Activated T-cell treated with anti-CD3 and anti-CD28 coated beads, Interleukin-2, amount 50 U/mL, for 4 hours (primary cell): ENCODE data around the gene NDE1. TPM values are rescaled to one million over a fixed set of nuclear protein-coding genes. Genes with fewer than 3 reads are reported as not detected.
"Not testable (repeated sequence)": the region's sequence is repeated elsewhere in the genome, so short reads cannot be mapped to it uniquely, and the experiment has no call there.

Experiments used
- ATAC-seq, 2 donors: fragments of 200-7000 bp; cut with Tn5 transposase; one replicate each; pipeline ENCODE4 v1.10.0; 2021
- DNase-seq: peaks from one replicate; pipeline ENCODE4 v3.0.0-alpha.2; 2020
- H3K27me3 Mint-ChIP-seq: one replicate; pipeline ENCODE4 v1.8.0; 2021; ENCODE audit warnings: low read depth, mixed read lengths
- H3K36me3 Mint-ChIP-seq: one replicate; pipeline ENCODE4 v1.8.0; 2022; ENCODE audit warnings: mixed read lengths; ENCODE audit not compliant: insufficient read depth
- H3K4me1 Mint-ChIP-seq: one replicate; pipeline ENCODE4 v1.8.0; 2021; ENCODE audit warnings: low read depth, mixed read lengths
- H3K4me3 Mint-ChIP-seq: one replicate; pipeline ENCODE4 v1.8.0; 2021; ENCODE audit warnings: mild to moderate bottlenecking, moderate library complexity, mixed read lengths
- H3K9me3 Mint-ChIP-seq: one replicate; pipeline ENCODE4 v1.8.0; 2021; ENCODE audit warnings: mixed read lengths
- total RNA-seq, 3 donors: library from RNA; stranded (reverse); gene quantifications; one replicate each; pipeline ENCODE4 v1.2.1, GENCODE V29; 2021

Gene NDE1
- total RNA-seq, 3 donors from 2014 or later = 60.4 to 69.0 (median 60.5) TPM

DNA sequence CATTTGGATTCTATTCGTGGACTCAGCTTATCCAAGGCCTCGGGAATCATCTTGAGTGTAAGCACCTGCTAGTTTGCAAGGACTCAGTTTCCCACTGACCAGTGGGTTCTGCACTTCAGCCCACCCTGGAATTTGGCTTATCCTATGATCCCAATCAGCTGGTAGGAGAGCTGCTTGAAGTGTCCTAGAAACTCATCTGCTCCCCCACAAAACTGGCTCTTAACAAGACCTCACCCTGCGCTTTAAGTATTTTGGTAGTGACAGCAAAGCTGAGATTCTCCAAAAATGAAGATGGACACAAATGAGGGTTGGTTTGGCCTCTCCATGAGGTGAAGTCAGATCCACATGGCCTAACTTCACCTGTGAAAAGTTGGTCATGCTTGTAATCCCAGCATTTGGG is 57.3 kb downstream of the NDE1 start:
- DNase-seq (no peak), ATAC-seq (no peak)
- Mint-ChIP-seq H3K4me1 (peaks cover 10% of the 10 kb centered on the region), H3K9me3 (no peaks in the 10 kb centered on the region), H3K27me3 (no peaks in the 10 kb centered on the region), H3K36me3 (peaks cover 2% of the 10 kb centered on the region), H3K4me3 (no peak overlapping the region)

GRCh38 chr16:15708096-15708495 is 58.1 kb downstream of the NDE1 start:
- DNase-seq = no peak
- no peaks in the 10 kb centered on the region for H3K27me3 Mint-ChIP-seq
- no peak for ATAC-seq
- no peaks in the 10 kb centered on the region for H3K9me3 Mint-ChIP-seq
- H3K4me3 Mint-ChIP-seq = no peak overlapping the region
- H3K4me1 Mint-ChIP-seq = peaks cover 11% of the 10 kb centered on the region
- peaks cover 4% of the 10 kb centered on the region for H3K36me3 Mint-ChIP-seq

DNA sequence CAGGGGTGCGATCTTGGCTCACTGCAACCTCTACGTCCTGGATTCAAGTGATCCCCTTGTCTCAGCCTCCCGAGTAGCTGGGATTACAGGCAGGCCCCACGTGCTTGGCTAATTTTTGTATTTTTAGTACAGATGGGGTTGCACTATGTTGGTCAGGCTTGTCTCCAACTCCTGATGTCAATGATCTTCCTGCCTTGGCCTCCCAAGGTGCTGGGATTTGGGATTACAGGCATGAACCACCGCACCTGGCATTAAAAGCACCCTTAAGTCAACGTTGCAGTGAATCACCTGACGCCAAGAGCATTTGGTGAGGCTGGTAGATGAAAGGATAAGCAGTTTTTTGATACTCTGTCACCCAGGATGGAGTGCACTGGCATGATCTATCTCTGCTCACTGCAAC is 59.0 kb downstream of the NDE1 start:
- peaks cover 10% of the 10 kb centered on the region for H3K36me3 Mint-ChIP-seq

GRCh38 chr16:15714393-15715172 is 64.5 kb downstream of the NDE1 start:
- H3K4me1 Mint-ChIP-seq = peaks cover 5% of the 10 kb centered on the region

More for the DNA sequence above, 59.0 kb downstream of the NDE1 start:
- no peak for DNase-seq
- Mint-ChIP-seq H3K27me3 (no peaks in the 10 kb centered on the region), H3K4me3 (no peak overlapping the region), H3K4me1 (peaks cover 11% of the 10 kb centered on the region), H3K9me3 (no peaks in the 10 kb centered on the region)
- ATAC-seq = no peak

DNA sequence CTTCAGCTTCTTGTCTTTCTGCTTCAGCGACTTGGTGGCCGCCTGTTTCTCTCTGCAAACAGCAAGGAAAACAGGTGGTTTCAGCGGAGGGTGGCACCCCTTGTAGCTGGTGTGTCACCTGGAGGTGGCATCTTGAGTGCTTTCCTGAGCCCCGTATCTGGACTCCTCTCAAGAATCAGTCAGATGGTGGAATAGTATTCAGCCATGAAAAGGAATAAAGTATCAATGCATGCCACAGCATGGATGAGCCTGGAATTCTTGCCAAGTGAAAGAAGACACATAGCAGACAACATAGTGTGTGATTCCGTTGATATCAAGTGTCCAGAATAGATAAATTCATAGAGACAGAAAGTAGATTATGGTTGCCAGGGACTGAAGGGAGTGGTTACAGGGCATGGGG is 65.2 kb downstream of the NDE1 start:
- no peaks in the 10 kb centered on the region for H3K9me3 Mint-ChIP-seq
- H3K4me1 Mint-ChIP-seq = peaks cover 5% of the 10 kb centered on the region
- peaks cover 22% of the 10 kb centered on the region for H3K36me3 Mint-ChIP-seq
- H3K4me3 Mint-ChIP-seq = no peak overlapping the region
- no peaks in the 10 kb centered on the region for H3K27me3 Mint-ChIP-seq
- DNase-seq = no peak
- ATAC-seq = no peak

More at GRCh38 chr16:15714393-15715172, 64.5 kb downstream of the NDE1 start:
- Mint-ChIP-seq H3K4me3 (no peak overlapping the region), H3K27me3 (no peaks in the 10 kb centered on the region), H3K9me3 (no peaks in the 10 kb centered on the region), H3K36me3 (peaks cover 19% of the 10 kb centered on the region)
- no peak for ATAC-seq
- DNase-seq = no peak

- Mint-ChIP-seq H3K4me3 (no peak overlapping the region), H3K27me3 (no peaks in the 10 kb centered on the region), H3K9me3 (no peaks in the 10 kb centered on the region), H3K36me3 (peaks cover 25% of the 10 kb centered on the region), H3K4me1 (peaks cover 5% of the 10 kb centered on the region)
- ATAC-seq (no peak), DNase-seq (no peak)
Measured at GRCh38 chr16:15716694-15717447, 66.8 kb downstream of the NDE1 start.

- H3K27me3 Mint-ChIP-seq = no peaks in the 10 kb centered on the region
- ATAC-seq (no peak), DNase-seq (no peak)
- H3K9me3 Mint-ChIP-seq = no peaks in the 10 kb centered on the region
- no peak overlapping the region for H3K4me3 Mint-ChIP-seq
- H3K36me3 Mint-ChIP-seq = peaks cover 32% of the 10 kb centered on the region
- H3K4me1 Mint-ChIP-seq = no peaks in the 10 kb centered on the region
Measured at GRCh38 chr16:15721018-15721417, 71.0 kb downstream of the NDE1 start.

DNA sequence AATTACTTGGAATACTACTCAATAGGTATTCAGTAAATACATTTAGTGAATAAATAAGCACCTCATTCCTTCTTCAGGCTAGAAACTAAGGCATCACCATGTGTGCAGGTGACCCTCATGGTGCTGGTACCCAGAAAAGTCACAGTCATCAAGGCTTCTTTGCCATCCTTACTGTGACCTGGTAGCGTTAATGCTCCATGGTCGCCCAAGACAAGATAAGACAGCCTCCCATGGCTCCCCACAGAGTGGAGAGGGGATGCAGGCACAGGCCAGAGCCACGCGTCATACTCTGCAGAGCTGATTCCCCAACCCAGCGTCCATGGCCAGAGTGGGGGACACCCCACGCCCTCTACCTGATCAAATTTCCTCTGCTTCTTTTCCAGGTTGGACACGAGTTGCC is 73.8 kb downstream of the NDE1 start:
- Mint-ChIP-seq H3K36me3 (peaks cover 29% of the 10 kb centered on the region), H3K4me1 (no peaks in the 10 kb centered on the region), H3K4me3 (no peak overlapping the region), H3K9me3 (no peaks in the 10 kb centered on the region), H3K27me3 (no peaks in the 10 kb centered on the region)
- no peak for DNase-seq
- no peak for ATAC-seq

- H3K36me3 Mint-ChIP-seq = peaks cover 23% of the 10 kb centered on the region
- no peaks in the 10 kb centered on the region for H3K27me3 Mint-ChIP-seq
- H3K4me3 Mint-ChIP-seq = no peak overlapping the region
Measured at GRCh38 chr16:15725641-15726240, 75.7 kb downstream of the NDE1 start.

DNA sequence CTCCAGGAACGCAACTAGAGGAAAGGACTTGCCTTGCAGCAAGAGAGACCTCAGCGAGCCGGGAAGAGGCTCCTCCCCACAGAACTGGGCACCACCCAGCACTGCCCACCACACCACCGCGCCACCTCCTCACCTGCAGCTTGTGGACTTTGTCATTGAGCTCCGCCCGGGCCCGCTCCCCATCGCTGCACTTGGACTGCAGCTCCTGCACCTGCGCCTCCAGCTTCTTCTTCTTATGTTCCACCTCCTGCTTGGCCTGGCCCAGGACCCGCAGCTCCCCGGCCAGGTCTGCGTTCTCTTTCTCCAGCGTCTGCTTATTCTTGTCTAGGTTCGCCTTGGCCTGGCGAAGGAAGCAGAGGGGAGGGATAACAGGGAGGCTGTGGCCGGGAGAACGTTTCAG is 76.7 kb downstream of the NDE1 start:
- ATAC-seq = no peak
- DNase-seq = no peak
- Mint-ChIP-seq H3K9me3 (no peaks in the 10 kb centered on the region), H3K4me3 (no peak overlapping the region), H3K4me1 (no peaks in the 10 kb centered on the region), H3K36me3 (peaks cover 21% of the 10 kb centered on the region), H3K27me3 (no peaks in the 10 kb centered on the region)

More at GRCh38 chr16:15725641-15726240, 75.7 kb downstream of the NDE1 start:
- no peaks in the 10 kb centered on the region for H3K4me1 Mint-ChIP-seq
- H3K9me3 Mint-ChIP-seq = no peaks in the 10 kb centered on the region
- ATAC-seq (no peak), DNase-seq (no peak)

DNA sequence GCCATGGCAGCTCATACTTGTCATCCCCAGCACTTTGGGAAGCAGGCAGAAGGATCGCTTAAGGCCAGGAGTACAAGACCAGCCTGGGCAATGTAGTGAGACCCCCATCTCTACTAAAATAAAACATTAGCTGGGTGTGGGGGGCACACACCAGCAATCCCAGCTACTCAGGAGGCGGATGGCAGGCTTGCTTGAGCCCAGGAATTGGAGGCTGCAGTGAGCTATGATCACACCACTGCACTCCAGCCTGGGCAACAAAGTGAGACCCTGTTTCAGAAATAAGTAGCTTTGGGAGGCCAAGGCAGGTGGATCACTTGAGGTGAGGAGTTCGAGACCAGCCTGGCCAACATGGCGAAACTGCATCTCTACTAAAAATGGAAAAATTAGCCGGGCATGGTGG is 77.7 kb downstream of the NDE1 start:
- ATAC-seq, H3K4me1 Mint-ChIP-seq, H3K9me3 Mint-ChIP-seq, DNase-seq, H3K4me3 Mint-ChIP-seq, H3K27me3 Mint-ChIP-seq: not testable (repeated sequence)
- peaks cover 21% of the 10 kb centered on the region for H3K36me3 Mint-ChIP-seq

DNA sequence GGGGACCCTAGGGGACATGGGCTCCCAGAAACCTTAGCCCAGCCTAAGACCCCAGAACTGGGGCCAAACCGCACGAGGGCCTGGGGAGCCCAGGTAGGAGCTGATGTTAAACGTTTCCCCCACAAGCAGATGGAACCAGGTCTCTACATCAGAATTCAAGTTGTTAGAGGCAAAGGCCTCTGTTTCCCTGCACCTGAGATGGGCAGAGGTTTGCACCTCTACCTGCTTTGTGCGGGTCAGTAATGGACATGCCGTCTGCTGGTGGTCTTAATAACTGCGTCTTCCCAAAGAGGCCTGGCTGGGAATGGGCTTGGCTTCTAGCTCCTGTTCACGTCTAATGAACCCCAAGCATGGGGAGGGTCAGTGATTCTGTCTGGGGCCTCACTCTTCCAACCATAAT is 79.1 kb downstream of the NDE1 start:
- H3K27me3 Mint-ChIP-seq = no peaks in the 10 kb centered on the region
- H3K36me3 Mint-ChIP-seq = peaks cover 27% of the 10 kb centered on the region
- no peaks in the 10 kb centered on the region for H3K4me1 Mint-ChIP-seq
- no peak for ATAC-seq
- DNase-seq = no peak
- H3K9me3 Mint-ChIP-seq = no peaks in the 10 kb centered on the region
- no peak overlapping the region for H3K4me3 Mint-ChIP-seq

GRCh38 chr16:15732416-15732815 is 82.4 kb downstream of the NDE1 start:
- Mint-ChIP-seq H3K27me3 (no peaks in the 10 kb centered on the region), H3K4me1 (peaks cover 2% of the 10 kb centered on the region), H3K4me3 (no peak overlapping the region), H3K36me3 (peaks cover 18% of the 10 kb centered on the region), H3K9me3 (no peaks in the 10 kb centered on the region)
- no peak for DNase-seq
- no peak for ATAC-seq

GRCh38 chr16:15735610-15736009 is 85.6 kb downstream of the NDE1 start:
- Mint-ChIP-seq H3K36me3 (peaks cover 22% of the 10 kb centered on the region), H3K4me1 (peaks cover 2% of the 10 kb centered on the region), H3K27me3 (no peaks in the 10 kb centered on the region)

More at GRCh38 chr16:15735610-15736009, 85.6 kb downstream of the NDE1 start:
- ATAC-seq (no peak), DNase-seq (no peak)
- Mint-ChIP-seq H3K4me3 (no peak overlapping the region), H3K9me3 (no peaks in the 10 kb centered on the region)
